HCT116 (cell line): ENCODE results near the gene ABLIM1. TPM values are rescaled to one million over a fixed set of nuclear protein-coding genes. Genes with fewer than 3 reads are reported as not detected.

Source experiments
- ATAC-seq: fragments of 200-7000 bp; cut with Tn5 transposase; 2 replicates; pipeline ENCODE4 v1.9.1; 2020; ENCODE audit warnings: mild to moderate bottlenecking, moderate library complexity
- BruUV-seq: library from RNA; stranded (reverse); fragments of 400-500 nt; replicated peaks from 2 replicates; lab custom pipeline; 2021; lab: Mats Ljungman, UMichigan
- CTCF ChIA-PET: fragments of 300-600 bp; sonication (Branson Sonifier 250); formaldehyde crosslinking; loops from one replicate; lab custom pipeline; 2021; ENCODE audit warnings: antibody characterized with exemption; lab: Charles Lee
- POLR2A ChIA-PET: fragments of 300-600, 350-600 bp; sonication (Branson Sonifier 250); formaldehyde crosslinking; loops from one replicate; lab custom pipeline; 2021; ENCODE audit warnings: antibody characterized with exemption; lab: Charles Lee
- RAD21 ChIA-PET, 2 experiments: fragments of 300-600 bp; sonication (Branson Sonifier 250); formaldehyde crosslinking; loops; one replicate each; lab custom pipeline; 2023; ENCODE audit warnings: low total read pairs in 2 of 2; ENCODE audit not compliant: uncharacterized antibody in 2 of 2, unreplicated experiment in 2 of 2, low non-redundant PET in 1 of 2; lab: Charles Lee
- DNase-seq: peaks from one replicate; pipeline ENCODE4 v3.0.0-alpha.2; 2010; ENCODE audit warnings: low read depth, low spot score
- H2AFZ ChIP-seq: fragments of 200-600 bp; shearing (Covaris generic), sonication (generic); 2 replicates; pipeline ENCODE4 v1.6.1; 2017; ENCODE audit warnings: low read depth, mixed run types, mixed read lengths, antibody characterized with exemption, low read length; ENCODE audit not compliant: poor library complexity, severe bottlenecking
- H3K27ac ChIP-seq: 2 replicates; pipeline ENCODE4 v1.5.1; 2012; ENCODE audit warnings: low read depth, low read length
- H3K27me3 ChIP-seq: fragments of 200-600 bp; sonication (generic); 2 replicates; pipeline ENCODE4 v1.6.1; 2016; ENCODE audit warnings: mixed run types, low read length, mixed read lengths; ENCODE audit not compliant: insufficient read depth
- H3K36me3 ChIP-seq, 2 experiments: fragments of 200-500 bp in 1 of 2; fragments of 200-600 bp in 1 of 2; sonication (Bioruptor generic) in 1 of 2; sonication (generic) in 1 of 2; 2 replicates each; pipeline versions ENCODE4 v1.5.1 to v1.6.1; 2014 to 2016; ENCODE audit warnings: low read length in 2 of 2, inconsistent platforms in 1 of 2, mixed read lengths in 1 of 2, mixed run types in 1 of 2; ENCODE audit not compliant: insufficient read depth in 2 of 2, control insufficient read depth in 1 of 2
- H3K4me1 ChIP-seq, 2 experiments: fragments of 200-600 bp in 1 of 2; sonication (generic) in 1 of 2; 2 replicates each; pipeline versions ENCODE4 v1.5.1 to v1.6.1; 2012 to 2017; ENCODE audit warnings: low read length in 2 of 2, inconsistent platforms in 1 of 2, mild to moderate bottlenecking in 1 of 2, mixed read lengths in 1 of 2, mixed run types in 1 of 2, moderate library complexity in 1 of 2; ENCODE audit not compliant: insufficient read depth in 2 of 2, control insufficient read depth in 1 of 2
- H3K4me2 ChIP-seq: fragments of 200-600 bp; sonication (generic); 2 replicates; pipeline ENCODE4 v1.6.1; 2017; ENCODE audit warnings: mixed run types, low read length, mixed read lengths
- H3K4me3 ChIP-seq, 2 experiments: fragments of 200-600 bp in 1 of 2; sonication (generic) in 1 of 2; replicated peaks in 1 of 2; 2 replicates each; pipeline ENCODE4 v1.5.1; 2011 to 2016; ENCODE audit warnings: low read length in 2 of 2, control low read depth in 1 of 2, low read depth in 1 of 2, mild to moderate bottlenecking in 1 of 2, mixed read lengths in 1 of 2, mixed run types in 1 of 2
- H3K79me2 ChIP-seq: fragments of 200-600 bp; sonication (generic); 2 replicates; pipeline ENCODE4 v1.6.1; 2017; ENCODE audit warnings: mild to moderate bottlenecking, mixed run types, low read length, moderate library complexity, mixed read lengths; ENCODE audit not compliant: insufficient read depth
- H3K9ac ChIP-seq: fragments of 200-600 bp; sonication (generic); 2 replicates; pipeline ENCODE4 v1.6.1; 2016; ENCODE audit warnings: low read length, mixed read lengths
- H3K9me2 ChIP-seq: fragments of 200-600 bp; sonication (generic), shearing (Covaris generic); 2 replicates; pipeline ENCODE4 v1.6.1; 2017; ENCODE audit warnings: mixed run types, mild to moderate bottlenecking, moderate library complexity; ENCODE audit not compliant: insufficient read depth
- H3K9me3 ChIP-seq, 2 experiments: fragments of 200-500 bp in 1 of 2; fragments of 200-600 bp in 1 of 2; sonication (Bioruptor generic) in 1 of 2; sonication (generic) in 1 of 2; 2 replicates each; pipeline ENCODE4 v1.6.1; 2014 to 2017; ENCODE audit warnings: low read length in 2 of 2, mixed read lengths in 2 of 2, inconsistent platforms in 1 of 2, low read depth in 1 of 2, mild to moderate bottlenecking in 1 of 2, mixed run types in 1 of 2, moderate library complexity in 1 of 2; ENCODE audit not compliant: control insufficient read depth in 1 of 2, insufficient read depth in 1 of 2
- H4K20me1 ChIP-seq: fragments of 200-600 bp; sonication (generic), shearing (Covaris generic); 2 replicates; pipeline ENCODE4 v1.6.1; 2017; ENCODE audit warnings: mixed run types, mild to moderate bottlenecking, moderate library complexity; ENCODE audit not compliant: insufficient read depth
- CBX3 ChIP-seq: IDR thresholded peaks from 2 replicates; pipeline ENCODE4 v1.6.1; 2012; ENCODE audit warnings: low read depth
- CTCF ChIP-seq, 3 experiments: fragments of 200-600 bp in 1 of 3; sonication (generic) in 1 of 3; IDR thresholded peaks in 2 of 3; conservative IDR thresholded peaks in 1 of 3; 2 replicates each; pipeline ENCODE4 v1.5.1; 2012 to 2017; ENCODE audit warnings: low read depth in 2 of 3, low read length in 2 of 3, antibody characterized with exemption in 1 of 3, borderline replicate concordance in 1 of 3, control low read depth in 1 of 3, mild to moderate bottlenecking in 1 of 3, mixed read lengths in 1 of 3, mixed run types in 1 of 3, moderate library complexity in 1 of 3; ENCODE audit not compliant: insufficient read depth in 1 of 3
- EGR1 ChIP-seq: IDR thresholded peaks from 2 replicates; pipeline ENCODE4 v1.6.1; 2012; ENCODE audit warnings: low read depth
- ELF1 ChIP-seq: IDR thresholded peaks from 2 replicates; pipeline ENCODE4 v1.6.1; 2012; ENCODE audit warnings: low read depth, borderline replicate concordance
- EZH2 ChIP-seq: fragments of 200-600 bp; sonication (generic); IDR thresholded peaks from 2 replicates; pipeline ENCODE4 v1.6.1; 2017; ENCODE audit warnings: antibody characterized with exemption, mixed run types
- FOSL1 ChIP-seq: IDR thresholded peaks from 2 replicates; pipeline ENCODE4 v1.6.1; 2012; ENCODE audit warnings: low read depth
- JUND ChIP-seq: IDR thresholded peaks from 2 replicates; pipeline ENCODE4 v1.6.1; 2012
- POLR2A ChIP-seq: IDR thresholded peaks from 2 replicates; pipeline ENCODE4 v1.7.0; 2011; ENCODE audit warnings: borderline replicate concordance; ENCODE audit not compliant: insufficient read depth, insufficient read length; ENCODE audit errors: extremely low read depth
- SIN3A ChIP-seq: IDR thresholded peaks from 2 replicates; pipeline ENCODE4 v1.6.1; 2012; ENCODE audit warnings: low read depth
- YY1 ChIP-seq: IDR thresholded peaks from 2 replicates; pipeline ENCODE4 v1.6.1; 2011; ENCODE audit warnings: low read length, low read depth, moderate library complexity, mild to moderate bottlenecking; ENCODE audit not compliant: insufficient replicate concordance; ENCODE audit errors: extremely low read depth
- ZFX ChIP-seq: fragments of 450-650 bp; IDR thresholded peaks from 2 replicates; pipeline ENCODE4 v1.6.1; 2017
- ZNF274 ChIP-seq: fragments of 200-500 bp; sonication (Bioruptor generic); IDR thresholded peaks from 2 replicates; pipeline ENCODE4 v1.6.1; 2014; ENCODE audit warnings: mild to moderate bottlenecking, low read depth, low read length, inconsistent platforms
- intact Hi-C: fragments of 100-400 bp; cut with micrococcal nuclease; formaldehyde crosslinking; loops from 2 replicates; pipeline ENCODE4 v1.10.0; 2022
- total RNA-seq: library from RNA; stranded (reverse); gene quantifications from one replicate; pipeline ENCODE4 v1.2.1, GENCODE V29; 2021; ENCODE audit not compliant: unreplicated experiment
- TF ChIP-seq, protein P1 (sequence below): IDR thresholded peaks from 2 replicates; pipeline ENCODE4 v1.6.1; 2012
- TF ChIP-seq, protein P2 (sequence below): IDR thresholded peaks from 2 replicates; pipeline ENCODE4 v1.6.1; 2012; ENCODE audit warnings: low read depth
- TF ChIP-seq, protein P3 (sequence below): IDR thresholded peaks from 2 replicates; pipeline ENCODE4 v1.6.1; 2012

The ABLIM1 gene
- total RNA-seq, 1 experiment from 2014 or later = 96.2 TPM

- H3K27me3 ChIP-seq = peaks cover 19% of the 10 kb centered on the region; the same call in 1 of the 2 replicates
- ATAC-seq (no peak), DNase-seq (no peak)
- H3K36me3 ChIP-seq = no peaks in the 10 kb centered on the region
- RAD21 ChIA-PET = no interaction called here
- CTCF ChIA-PET = interaction anchor here (0.7 to 1.7 kb wide), 2 partner anchors 8 to 104 kb away, joined by 3 to 5 read pairs; no protein-coding TSS in a partner anchor
- H3K4me3 ChIP-seq = no peak overlapping the region
- POLR2A ChIA-PET = no interaction called here
- intact Hi-C loops = no loop called here
- no peak for TF ChIP-seq ELF1
- no peak for TF ChIP-seq JUND
- H3K9me3 ChIP-seq = no peaks in the 10 kb centered on the region
- no peak overlapping the region for H3K4me2 ChIP-seq
- no TSS peak for BruUV-seq
- no peaks in the 10 kb centered on the region for H3K79me2 ChIP-seq
- no peaks in the 10 kb centered on the region for H3K9me2 ChIP-seq
- peaks cover 10 to 24% of the 10 kb centered on the region in 2 experiments for H3K4me1 ChIP-seq
- H3K27ac ChIP-seq = no peak overlapping the region
- H3K9ac ChIP-seq = no peak overlapping the region
- no peaks in the 10 kb centered on the region for H4K20me1 ChIP-seq
- no peak overlapping the region for H2AFZ ChIP-seq
Observed at GRCh38 chr10:114408112-114408967, 249.7 kb downstream of the ABLIM1 start.

DNA sequence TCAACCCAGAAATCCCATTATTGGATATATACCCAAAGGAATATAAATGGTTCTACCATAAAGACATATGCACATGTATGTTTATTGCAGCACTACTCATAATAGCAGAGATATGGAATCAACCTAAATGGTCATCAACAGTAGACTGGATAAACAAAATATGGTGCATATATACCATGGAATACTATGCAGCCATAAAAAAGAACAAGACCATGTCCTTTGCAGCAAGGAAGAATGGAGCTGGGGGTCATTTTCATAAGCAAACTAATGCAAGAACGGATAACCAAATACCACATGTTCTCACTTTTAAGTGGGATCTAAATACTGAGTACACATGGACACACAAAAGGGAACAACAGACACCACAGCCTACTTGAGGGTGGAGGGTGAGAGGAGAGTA, 251.6 kb downstream of the ABLIM1 start:
- RAD21 ChIA-PET = no interaction called here
- Histone ChIP-seq H2AFZ (no peak overlapping the region), H3K27ac (no peak overlapping the region), H4K20me1 (no peaks in the 10 kb centered on the region; the same call in 1 of the 2 replicates), H3K9ac (no peak overlapping the region), H3K27me3 (peaks cover 38% of the 10 kb centered on the region), H3K4me3 (no peak overlapping the region), H3K9me2 (no peaks in the 10 kb centered on the region), H3K4me1 (peaks cover 0 to 13% of the 10 kb centered on the region in 2 experiments; a peak in 1 of 4 replicates), H3K9me3 (no peaks in the 10 kb centered on the region), H3K4me2 (no peak overlapping the region), H3K79me2 (no peaks in the 10 kb centered on the region), H3K36me3 (no peaks in the 10 kb centered on the region)
- POLR2A ChIA-PET = no interaction called here
- DNase-seq = no peak
- ATAC-seq = no peak
- intact Hi-C loops = no loop called here
- CTCF ChIA-PET = no interaction called here
- no TSS peak for BruUV-seq
- TF ChIP-seq, protein P1, sequence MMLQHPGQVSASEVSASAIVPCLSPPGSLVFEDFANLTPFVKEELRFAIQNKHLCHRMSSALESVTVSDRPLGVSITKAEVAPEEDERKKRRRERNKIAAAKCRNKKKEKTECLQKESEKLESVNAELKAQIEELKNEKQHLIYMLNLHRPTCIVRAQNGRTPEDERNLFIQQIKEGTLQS = no peak
- TF ChIP-seq YY1 (no peak), ZNF274 (no peak), SIN3A (no peak), CBX3 (no peak), EZH2 (no peak), ZFX (no peak), CTCF (IDR thresholded peaks at IDR 0.05 in 2 of 3, conservative IDR thresholded peaks at IDR 0.05 in 1 of 3; ENCODE audit: borderline replicate concordance in 1 of 3, insufficient read depth in 1 of 3, low read depth in 2 of 3, low read length in 2 of 3) (no peak), EGR1 (no peak), FOSL1 (no peak), POLR2A (no peak)
- TF ChIP-seq, protein P2, sequence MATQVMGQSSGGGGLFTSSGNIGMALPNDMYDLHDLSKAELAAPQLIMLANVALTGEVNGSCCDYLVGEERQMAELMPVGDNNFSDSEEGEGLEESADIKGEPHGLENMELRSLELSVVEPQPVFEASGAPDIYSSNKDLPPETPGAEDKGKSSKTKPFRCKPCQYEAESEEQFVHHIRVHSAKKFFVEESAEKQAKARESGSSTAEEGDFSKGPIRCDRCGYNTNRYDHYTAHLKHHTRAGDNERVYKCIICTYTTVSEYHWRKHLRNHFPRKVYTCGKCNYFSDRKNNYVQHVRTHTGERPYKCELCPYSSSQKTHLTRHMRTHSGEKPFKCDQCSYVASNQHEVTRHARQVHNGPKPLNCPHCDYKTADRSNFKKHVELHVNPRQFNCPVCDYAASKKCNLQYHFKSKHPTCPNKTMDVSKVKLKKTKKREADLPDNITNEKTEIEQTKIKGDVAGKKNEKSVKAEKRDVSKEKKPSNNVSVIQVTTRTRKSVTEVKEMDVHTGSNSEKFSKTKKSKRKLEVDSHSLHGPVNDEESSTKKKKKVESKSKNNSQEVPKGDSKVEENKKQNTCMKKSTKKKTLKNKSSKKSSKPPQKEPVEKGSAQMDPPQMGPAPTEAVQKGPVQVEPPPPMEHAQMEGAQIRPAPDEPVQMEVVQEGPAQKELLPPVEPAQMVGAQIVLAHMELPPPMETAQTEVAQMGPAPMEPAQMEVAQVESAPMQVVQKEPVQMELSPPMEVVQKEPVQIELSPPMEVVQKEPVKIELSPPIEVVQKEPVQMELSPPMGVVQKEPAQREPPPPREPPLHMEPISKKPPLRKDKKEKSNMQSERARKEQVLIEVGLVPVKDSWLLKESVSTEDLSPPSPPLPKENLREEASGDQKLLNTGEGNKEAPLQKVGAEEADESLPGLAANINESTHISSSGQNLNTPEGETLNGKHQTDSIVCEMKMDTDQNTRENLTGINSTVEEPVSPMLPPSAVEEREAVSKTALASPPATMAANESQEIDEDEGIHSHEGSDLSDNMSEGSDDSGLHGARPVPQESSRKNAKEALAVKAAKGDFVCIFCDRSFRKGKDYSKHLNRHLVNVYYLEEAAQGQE = no peak
- TF ChIP-seq, protein P3, sequence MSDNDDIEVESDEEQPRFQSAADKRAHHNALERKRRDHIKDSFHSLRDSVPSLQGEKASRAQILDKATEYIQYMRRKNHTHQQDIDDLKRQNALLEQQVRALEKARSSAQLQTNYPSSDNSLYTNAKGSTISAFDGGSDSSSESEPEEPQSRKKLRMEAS = no peak
